ENCODE measurements around the gene TICRR.
A peak's percentile ranks its signal among the peaks of the same experiment; 100 is the strongest.
"Not testable (repeated sequence)": the region's sequence is repeated elsewhere in the genome, so short reads cannot be mapped to it uniquely, and the experiment has no call there.

TICRR gene

DNA sequence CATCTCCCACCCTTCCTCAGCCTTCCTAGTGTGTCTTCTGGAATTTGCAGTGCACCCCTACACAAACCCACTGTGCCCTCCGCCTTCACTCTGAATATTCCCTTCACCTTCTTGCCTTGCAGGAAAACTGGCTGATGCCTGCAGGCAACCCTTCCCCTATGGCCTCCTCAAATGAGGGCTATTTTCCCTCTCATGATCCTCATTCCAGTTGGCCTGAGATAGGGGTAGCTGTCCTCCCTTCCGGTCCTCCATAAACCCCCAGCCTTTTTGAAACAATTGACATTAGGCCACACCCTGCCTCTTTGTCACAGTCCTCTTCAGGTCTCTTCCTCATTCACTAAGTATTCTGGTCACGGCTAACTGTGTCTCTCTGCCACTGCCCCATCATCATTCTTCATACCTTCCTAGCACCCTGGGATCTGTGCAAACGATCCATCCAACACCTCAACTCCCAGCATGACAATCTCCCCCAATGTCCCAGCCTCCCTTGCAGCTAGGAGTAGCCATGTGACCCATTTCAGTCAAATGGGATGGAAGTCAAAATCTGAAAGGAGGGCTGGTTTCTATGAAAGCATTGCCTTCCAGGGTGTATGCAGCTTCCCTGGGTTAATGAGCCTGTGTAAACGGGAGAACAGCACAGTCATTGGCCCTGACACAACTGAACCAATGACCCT lies 8.5 kb upstream of the TICRR start:
- DNase-seq, result no peak

DNA sequence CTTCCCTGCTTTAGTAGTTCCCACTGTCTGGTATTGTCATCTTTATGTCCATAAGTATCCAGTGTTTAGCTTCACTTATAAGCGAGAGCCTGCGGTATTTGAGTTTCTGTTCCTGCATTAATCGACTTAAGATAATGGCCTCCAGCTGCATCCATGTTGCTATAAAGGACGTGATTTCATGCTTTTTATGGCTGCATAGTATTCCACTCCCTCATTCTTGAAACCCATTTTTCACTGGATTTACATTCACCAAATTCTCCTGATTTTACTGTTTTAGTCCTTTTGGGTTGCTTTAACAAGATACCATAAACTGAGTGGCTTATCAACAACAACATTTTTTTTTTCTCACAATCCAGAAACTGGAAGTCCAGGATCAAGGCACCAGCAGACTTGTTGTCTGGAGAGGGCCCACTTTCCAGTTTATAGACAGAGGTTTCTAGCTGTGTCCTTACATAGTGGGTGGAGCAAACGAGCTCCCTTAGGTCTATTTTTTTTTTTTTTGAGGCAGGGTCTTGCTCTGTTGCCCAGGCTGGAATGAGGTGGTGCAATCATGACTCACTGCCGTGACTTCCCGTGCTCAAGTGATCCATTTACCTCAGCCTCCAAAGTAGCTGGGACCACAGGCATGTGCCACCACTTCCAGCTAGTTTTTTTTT lies 6.1 kb upstream of the TICRR start:
- no peak for DNase-seq

DNA sequence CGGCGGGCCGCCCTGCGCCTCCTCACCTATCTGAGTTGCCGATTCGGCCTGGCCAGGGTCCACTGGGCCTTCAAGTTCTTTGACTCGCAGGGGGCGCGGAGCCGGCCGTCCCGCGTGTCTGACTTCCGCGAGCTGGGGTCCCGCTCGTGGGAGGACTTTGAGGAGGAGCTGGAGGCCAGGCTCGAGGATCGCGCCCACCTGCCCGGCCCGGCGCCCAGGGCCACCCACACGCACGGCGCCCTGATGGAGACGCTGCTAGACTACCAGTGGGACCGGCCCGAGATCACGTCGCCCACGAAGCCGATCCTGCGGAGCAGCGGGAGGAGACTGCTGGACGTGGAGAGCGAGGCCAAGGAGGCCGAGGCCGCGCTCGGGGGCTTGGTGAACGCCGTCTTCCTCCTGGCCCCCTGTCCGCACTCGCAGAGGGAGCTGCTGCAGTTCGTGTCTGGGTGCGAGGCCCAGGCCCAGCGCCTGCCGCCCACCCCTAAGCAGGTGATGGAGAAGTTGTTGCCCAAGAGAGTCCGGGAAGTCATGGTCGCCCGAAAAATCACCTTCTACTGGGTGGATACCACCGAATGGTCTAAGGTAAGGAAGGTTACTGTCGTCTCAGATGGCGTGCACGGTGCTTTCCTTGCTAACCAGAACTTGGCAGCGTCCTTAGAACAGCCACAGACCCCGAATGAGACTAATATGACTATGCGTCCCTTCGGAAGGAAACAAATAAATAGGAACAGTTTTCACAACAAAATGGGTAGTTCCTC lies 567 bp downstream of the TICRR start:
- peak; percentile 45 for DNase-seq

DNA sequence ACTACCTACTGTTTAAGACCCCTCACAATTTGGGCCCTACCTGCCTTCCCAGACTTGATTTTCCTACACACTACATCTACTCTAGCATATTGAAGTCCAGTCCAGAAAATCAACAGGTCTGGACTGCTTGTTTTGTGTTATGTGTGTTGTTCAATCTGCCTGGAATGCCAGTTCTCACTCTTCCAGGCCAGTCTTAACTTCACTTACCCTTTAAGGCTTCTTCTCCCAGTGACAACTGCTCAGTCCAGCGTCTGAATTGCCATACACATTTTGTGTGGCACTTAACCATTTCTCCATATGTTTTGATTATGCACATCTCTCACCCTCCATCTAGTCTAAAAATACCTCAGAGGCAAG lies 1.1 kb downstream of the TICRR start:
- DNase-seq, result no peak

DNA sequence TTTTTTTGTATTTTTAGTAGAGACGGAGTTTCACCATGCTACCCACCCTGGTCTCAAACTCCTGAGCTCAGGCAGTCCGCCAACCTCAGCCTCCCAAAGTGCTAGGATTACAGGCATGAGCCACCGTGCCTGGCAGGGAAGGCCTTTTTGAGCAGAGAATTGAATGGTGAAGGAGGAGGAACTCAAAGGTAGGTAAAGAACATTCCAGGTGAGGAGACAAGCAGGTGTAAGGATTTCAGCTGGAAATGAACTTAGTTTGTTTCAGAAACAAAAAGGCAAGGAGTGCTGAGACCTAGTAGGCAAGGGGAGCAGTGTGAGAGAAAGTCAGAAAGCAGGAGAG lies 2.5 kb downstream of the TICRR start:
- DNase-seq, result no peak

DNA sequence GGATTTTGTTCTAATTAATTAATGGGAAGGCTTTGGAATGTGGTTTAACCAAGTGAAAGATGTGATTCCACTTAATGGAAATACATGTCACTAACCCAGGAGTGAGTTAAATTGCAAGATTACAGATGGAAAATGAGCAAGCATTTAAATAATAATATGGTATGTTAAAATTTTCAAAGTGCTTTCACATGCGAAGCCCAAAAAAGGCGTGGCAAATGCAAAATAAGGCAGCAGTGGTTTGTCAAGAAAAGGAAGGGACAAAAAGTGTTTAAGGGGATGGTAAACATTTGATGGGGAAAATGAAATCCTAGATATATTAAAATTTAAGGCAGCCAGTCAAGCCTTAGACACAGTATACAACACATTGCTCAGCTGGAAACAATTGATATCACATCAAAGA lies 2.9 kb downstream of the TICRR start:
- DNase-seq, result no peak

DNA sequence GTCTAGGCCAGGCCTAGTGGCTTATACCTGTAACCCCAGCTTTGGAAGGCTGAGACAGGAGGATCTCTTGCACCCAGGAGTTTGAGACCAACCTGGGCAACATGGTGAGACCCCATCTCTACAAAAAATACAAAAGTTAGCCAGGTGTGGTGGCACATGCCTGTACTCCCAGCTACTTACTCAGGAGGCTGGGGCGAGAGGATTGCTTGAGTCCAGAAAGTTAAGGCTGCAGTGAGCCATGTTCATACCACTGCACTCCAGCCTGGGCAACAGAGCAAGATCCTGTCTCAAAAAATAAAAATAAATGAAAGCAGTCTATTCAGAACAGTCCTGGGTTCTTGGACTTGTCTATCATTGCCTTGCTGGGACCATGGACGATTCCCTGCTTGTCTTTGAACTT lies 5.5 kb downstream of the TICRR start:
- not testable (repeated sequence) for DNase-seq

DNA sequence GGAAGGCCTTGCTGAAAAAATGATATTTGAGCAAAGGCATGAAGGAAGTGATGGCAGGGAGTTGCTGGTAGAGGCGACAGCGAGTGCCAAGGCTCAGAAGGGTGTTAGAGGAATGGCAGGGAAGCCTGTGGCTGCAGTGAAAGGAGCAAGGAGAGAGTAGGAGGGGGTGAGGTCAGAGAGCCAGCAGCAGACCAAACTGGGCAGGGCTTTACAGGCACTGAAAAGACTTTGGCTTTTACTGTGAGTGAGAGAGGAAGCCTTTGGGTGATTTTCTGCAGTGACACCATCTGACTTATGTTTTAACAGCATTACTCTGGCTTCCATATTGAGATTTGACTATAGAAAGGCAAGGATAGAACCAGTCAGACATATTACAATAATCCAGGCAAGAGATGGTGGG lies 11.4 kb downstream of the TICRR start:
- DNase-seq, result no peak

DNA sequence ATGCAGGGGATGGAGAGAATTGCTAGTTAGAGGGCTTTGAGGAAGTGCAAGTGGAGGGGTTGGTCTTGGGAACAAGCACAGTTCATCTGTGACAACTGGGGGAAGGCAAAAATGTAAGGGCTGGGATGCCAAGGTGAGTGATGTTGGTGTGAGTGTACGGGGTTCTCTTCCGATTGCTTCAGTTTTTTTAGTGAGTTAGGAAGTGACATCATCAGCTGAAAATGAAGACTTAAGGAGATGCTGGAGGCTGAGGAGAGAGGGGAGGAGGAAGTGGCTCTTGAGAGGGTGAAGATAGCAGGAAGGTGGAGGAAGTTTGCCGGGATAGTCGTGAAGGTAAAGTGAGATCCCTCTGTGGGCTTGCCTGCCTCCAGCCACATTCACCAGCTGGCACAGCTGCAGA lies 12.7 kb downstream of the TICRR start:
- DNase-seq, result no peak

DNA sequence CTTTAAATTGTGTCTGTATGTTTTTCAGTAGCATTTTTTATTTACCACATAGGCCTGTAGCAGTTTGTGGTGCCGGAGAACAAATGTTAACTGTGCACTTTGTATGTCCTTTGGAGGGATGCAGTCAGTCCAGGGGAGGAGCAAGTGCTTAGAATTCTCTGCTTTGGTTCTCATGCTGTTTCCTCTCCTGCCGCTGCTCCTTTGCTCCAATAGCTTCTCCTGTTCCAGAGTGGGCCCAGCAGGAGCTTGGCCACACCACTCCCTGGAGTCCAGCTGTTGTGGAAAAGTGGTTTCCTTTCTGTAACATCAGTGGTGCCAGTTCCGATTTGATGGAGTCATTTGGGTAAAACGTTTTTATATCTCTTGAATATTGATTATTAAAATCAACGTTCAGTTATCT lies 16.6 kb downstream of the TICRR start:
- DNase-seq, result no peak

DNA sequence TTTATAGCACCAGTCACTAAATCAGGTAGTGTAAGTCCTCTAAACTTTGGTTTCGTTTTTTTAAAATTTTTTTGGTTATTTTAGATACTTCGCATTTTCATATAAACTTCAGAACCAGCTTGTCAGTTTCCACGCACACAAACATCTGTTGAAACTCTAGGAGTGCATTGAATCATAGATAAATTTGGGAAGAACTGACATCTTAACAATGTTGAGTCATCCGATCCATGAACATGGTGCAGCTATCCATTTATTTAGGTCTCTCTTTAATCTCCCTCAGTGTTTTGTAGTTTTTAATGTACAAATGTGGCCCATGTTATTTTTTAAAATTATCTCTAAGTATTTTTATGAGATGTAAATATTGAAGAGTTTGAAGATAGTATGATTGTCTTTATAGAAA lies 17.7 kb downstream of the TICRR start:
- DNase-seq, result no peak

DNA sequence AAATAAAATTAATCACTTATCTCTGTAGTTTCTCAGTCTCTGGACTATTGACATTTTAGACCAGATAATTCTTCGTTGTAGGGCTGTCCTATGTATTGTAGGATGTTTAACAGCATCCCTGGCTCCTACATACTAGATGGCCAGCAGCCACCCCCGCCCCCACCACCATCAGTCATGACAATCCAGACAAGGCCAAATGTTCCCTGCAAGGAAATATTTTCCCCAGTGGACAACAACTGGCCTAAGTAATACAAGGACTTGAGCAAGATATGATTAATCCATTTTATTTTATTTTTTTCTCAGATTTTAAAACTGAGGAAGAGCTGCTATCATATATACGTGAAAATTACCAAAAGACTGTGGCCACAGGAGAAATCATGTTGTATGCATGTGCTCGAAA lies 23.8 kb downstream of the TICRR start:
- no peak for DNase-seq

DNA sequence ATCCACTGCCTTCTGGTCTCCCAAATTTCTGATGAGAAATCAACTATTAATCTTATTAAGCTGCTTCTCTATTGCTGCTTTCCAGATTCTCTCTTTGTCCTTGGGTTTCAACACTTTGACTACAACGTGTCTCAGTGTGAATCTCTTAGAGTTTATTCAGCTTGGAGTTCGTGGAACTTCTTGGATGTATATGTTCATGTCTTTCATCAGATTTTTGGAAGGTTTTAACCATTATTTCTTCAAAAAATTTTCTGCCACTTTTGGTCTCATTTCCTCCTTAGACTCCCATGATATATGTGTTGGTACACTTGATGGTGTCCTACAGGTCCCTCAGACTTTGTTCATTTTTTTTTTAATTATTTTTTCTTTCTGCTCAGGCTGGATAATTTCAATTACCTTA lies 36.0 kb downstream of the TICRR start:
- no peak for DNase-seq

DNA sequence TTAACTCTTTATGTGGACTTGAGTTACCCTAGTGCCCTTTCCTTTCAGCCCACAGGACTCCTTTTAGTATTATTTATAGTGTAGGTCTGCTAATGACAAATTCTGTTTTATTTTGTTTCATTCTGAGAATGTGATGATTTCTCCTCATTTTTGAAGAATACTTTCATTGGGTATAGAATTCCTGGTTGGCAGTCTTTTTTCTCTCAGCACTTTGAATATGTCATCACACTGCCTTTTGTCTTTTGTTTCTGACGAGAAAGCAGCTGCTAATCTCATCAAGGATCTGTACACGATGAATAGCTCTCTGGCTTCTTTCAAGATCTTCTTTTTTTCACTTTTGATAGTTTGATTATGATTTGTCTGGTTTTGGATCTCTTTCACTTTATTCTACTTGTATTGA lies 37.8 kb downstream of the TICRR start:
- DNase-seq, result no peak

DNA sequence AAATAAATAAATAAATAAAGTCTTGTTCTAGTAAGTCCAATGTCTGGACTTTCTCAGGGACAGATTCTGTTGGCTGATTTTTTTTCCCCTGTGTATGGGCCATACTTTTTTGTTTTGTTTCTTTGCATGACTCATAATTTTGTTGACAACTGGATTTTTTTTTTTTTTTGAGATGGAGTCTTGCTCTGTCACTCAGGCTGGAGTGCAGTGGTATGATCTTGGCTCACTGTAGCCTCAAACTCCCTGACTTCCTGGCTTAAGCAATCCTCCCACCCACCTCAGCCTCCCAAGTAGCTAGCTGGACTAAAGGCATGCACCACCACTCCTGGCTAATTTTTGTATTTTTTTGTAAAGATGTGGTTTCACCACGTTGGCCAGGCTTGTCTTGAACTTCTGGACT lies 38.9 kb downstream of the TICRR start:
- no peak for DNase-seq

DNA sequence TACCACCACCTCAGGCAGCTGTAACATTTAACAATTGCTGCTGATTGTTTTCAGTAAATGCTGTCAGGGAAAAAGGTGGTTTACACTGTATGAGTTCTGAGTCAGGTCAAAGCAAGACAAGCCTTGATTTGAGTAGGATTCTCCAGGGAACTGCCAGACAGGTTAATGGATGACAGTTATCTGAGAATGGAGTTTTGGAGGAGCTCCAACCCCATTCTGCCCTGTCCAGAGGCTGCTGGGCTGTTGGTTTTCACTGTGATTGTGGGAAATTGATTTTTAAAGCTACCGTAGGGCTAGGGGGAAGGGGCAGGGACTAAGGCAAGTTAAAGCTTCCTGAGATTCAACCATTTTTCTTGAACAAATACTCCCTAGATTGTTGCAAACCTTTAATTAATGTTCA lies 39.9 kb downstream of the TICRR start:
- DNase-seq, result no peak

DNA sequence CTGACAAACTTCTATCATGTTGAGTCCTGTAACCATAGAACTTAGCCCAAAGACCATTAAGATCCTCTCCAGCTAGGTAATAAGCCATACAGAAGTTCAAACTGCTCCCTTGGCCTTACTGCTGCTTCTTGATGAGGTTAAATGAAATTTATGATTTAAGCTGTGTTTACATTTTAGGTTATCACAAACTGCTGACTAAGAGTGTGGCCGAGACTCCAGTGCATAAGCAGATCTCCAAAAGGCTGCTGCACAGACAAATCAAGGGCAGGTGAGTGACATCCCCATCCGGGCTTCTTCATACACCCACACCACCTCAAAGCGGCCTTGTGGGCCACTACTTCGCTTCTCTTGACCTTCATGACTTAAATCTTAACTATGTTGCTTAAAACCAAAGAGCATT lies 41.0 kb downstream of the TICRR start:
- no peak for DNase-seq

DNA sequence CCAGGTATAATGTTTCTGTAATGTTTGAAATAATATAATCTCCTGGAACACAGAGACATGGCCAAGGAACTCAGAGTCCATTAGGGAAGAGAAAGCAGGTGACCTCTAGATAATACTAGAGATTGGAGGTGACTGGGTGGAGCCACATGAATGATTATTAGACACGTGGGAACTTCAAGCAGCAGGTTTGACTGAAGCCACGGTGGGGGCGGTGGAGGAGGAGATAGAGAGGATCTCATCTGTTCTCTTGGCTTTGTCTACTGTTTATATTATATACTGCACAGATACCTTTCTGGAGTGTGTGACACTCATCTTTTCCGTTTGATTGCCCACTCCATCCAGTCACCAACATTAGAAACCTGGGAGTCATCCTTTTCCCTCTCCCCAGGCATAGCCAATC lies 46.3 kb downstream of the TICRR start:
- no peak for DNase-seq

DNA sequence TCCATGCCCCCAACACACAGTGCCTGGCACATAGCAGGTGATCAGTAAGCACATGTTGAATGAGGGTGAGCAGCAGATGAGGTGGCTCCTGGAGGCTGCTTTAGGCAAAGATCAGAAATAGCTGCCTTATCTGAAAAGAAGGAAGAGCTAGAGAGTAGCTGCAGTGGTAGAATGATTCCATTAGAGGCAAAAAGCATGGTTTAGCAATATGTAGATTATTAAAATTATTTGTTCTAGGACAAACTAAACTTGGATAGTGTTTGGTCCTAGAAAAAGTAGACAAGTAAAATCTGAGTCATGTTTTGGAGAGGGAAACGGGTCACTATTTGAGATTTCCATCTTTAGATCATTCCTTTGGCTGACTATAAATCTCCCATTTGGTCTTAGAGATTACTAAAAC lies 47.9 kb downstream of the TICRR start:
- no peak for DNase-seq

DNA sequence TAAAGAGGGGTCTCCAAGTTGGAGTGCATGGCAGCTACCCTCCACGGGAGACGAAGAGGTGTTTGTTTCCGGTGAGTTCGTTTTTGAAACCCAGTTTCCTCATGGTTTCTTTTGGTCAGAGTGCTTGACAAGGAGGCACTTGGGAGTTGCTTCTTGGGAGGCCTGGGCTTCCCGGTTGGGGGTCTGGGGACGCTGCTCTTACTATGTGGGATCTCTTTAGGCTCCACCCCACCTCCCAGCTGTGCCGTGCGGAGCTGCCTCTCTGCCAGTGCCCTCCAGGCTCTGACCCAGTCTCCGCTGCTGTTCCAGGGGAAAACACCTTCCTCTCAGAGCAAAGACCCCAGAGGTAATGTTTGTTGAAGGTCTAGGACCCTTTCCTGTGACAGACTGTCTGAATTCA lies 50.4 kb downstream of the TICRR start:
- DNase-seq, result no peak

DNA sequence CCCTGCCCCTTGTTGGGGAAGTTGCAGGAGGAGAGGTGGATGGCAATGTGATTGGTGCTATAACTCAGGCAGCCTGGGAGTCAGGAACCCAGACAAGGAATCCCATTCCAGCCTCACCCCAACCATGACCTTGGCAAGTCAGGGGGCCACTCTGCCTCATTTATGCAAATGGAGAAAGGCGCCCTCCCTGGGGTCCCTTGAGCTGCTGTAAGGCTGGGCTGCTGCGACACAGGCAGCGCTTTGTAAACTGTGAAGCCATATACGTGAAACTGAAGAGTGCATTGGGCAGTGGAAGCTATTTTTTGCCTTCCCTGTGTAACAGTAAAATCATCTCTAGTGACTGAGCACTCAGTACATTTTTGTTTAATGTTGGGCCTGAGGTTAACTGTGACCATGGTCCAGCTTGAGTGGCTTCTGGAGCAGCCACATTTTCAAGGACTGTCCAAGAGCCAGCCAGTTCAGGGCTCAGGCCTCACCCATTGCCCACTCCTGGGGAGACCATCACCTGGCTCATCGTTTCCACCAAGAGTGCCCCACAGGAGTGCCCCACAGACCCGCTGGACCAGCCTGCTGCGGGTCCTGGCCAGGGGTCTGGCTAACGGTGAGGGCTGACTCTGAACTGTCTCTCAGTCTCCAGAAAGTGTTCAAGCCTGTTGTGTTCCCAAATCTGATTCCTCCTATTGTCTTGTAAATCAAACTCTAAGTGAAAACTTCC lies 52.1 kb downstream of the TICRR start:
- no peak for DNase-seq

DNA sequence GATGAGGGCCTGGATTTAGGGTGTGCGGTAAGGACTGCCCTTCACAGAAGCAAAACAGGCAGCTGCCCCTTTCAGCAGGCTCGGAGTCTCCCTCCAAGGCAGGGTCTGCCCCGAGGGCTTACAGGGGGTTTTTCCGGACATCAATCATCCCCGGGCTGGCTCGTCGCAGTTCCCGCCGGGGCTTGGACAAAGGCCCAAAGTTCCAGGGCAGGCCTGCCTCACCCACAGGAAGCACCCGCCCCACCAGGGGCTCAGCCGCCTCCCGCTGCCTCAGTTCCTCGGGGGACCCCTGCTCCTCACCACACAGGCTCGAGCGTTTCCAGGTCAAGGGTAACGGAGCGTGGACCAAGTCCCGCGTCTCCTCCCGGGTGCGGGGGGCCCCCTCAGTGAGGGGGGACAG lies 53.0 kb downstream of the TICRR start:
- DNase-seq, result no peak

DNA sequence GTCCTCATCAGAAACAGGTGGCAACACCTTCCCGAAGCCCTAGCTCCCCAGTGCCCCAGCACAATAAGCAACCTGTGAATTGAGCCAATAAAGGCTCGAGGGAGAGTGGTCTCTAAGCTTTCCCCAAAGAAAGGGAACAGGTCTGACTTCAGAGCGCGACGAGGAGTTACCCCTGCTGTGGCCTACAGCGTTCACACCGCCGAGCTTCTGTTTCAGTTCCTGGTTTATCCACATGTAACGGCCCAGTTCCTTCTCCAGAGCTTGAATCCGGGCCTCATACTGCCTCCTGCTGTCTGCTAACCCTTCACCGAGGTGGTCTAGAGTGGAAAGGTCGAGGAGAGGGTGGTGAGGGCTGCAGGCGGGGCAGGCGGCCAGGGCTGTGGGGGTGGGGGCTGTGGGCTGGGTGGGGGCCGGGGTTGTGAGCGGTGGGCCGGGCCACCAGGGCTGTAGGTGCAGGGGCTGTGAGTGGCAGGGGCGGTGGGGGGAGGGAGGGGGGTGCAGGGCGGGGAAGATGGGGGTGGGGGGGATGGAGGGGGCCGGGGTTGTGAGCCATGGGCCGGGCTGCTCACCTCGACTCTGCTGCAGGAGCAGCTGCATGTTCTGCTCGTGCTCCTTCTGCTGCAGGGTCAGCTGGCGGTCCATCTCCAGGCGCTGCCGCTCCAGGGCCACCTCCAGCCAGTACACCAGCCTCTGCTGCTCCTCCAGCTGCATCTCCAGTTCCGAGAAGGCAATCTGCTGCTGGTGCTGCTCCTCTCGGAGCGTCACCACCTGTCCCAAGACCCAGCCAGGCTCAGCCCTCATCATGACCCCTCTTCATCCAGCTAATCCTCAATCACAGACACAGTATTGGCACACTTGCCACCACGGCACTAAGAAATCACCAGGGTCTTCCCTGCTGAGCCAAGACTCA lies 53.8 kb downstream of the TICRR start:
- DNase-seq, result no peak
